ENCODE results near the gene ADAM10.

ADAM10 gene

GRCh38 chr15:58684036-58684710 is 65.3 kb downstream of the ADAM10 start:
- Histone ChIP-seq H3K4me3 (ENCODE audit: low read depth, low read length) (no peak overlapping the region), H3K27ac (ENCODE audit: extremely low read depth, low read depth, low read length) (no peak overlapping the region), H3K4me1 (ENCODE audit: control insufficient read depth, insufficient read depth, low read length) (0 out of 2 replicates have a peak, but pooled peaks cover 4% of the 10 kb centered on the region), H3K36me3 (ENCODE audit: control insufficient read depth in 2 of 2, insufficient read depth in 1 of 2, low read length in 2 of 2) (no peaks in the 10 kb centered on the region; a peak in 1 of 3 replicates), H3K9me3 (ENCODE audit: control insufficient read depth, insufficient read depth, low read depth, low read length) (no peaks in the 10 kb centered on the region)
- TF ChIP-seq ZNF398 (tag by site-specific recombination; IDR thresholded peaks at IDR 0.05) = no peak
- no peak for TF ChIP-seq ZNF223 (tag by site-specific recombination; IDR thresholded peaks at IDR 0.05)
- no peak for TF ChIP-seq TCF7L2 (IDR thresholded peaks at IDR 0.05; ENCODE audit: borderline replicate concordance, low read depth, low read length)
- TF ChIP-seq ZNF26 (tag by site-specific recombination; IDR thresholded peaks at IDR 0.05) = no peak
- TF ChIP-seq ZNF433 (tag by site-specific recombination; IDR thresholded peaks at IDR 0.05; ENCODE audit: low read depth) = no peak
- no peak for TF ChIP-seq ZNF175 (tag by site-specific recombination; IDR thresholded peaks at IDR 0.05)
- CTCF ChIA-PET = no interaction called here
- POLR2A ChIA-PET = no interaction called here

- ChIA-PET CTCF (interaction anchor here (0.5 kb wide), 1 partner anchor 57 kb away, joined by 3 read pairs; no protein-coding TSS in a partner anchor), POLR2A (no interaction called here)
- H3K36me3 ChIP-seq (ENCODE audit: control insufficient read depth in 2 of 2, insufficient read depth in 1 of 2, low read length in 2 of 2) = no peaks in the 10 kb centered on the region; a peak in 1 of 3 replicates
- H3K4me1 ChIP-seq (ENCODE audit: control insufficient read depth, insufficient read depth, low read length) = 0 out of 2 replicates have a peak, but pooled peaks cover 4% of the 10 kb centered on the region
- H3K9me3 ChIP-seq (ENCODE audit: control insufficient read depth, insufficient read depth, low read depth, low read length) = no peaks in the 10 kb centered on the region
- no peak overlapping the region for H3K4me3 ChIP-seq (ENCODE audit: low read depth, low read length)
- TF ChIP-seq ZNF398 (tag by site-specific recombination; IDR thresholded peaks at IDR 0.05) (no peak), ZFP37 (tag by site-specific recombination; IDR thresholded peaks at IDR 0.05) (no peak), GLIS2 (tag by site-specific recombination; IDR thresholded peaks at IDR 0.05) (no peak), ZNF791 (tag by site-specific recombination; IDR thresholded peaks at IDR 0.05) (no peak), ZNF76 (tag by site-specific recombination; IDR thresholded peaks at IDR 0.05; ENCODE audit: borderline replicate concordance, low read depth) (no peak), ZNF266 (tag by site-specific recombination; IDR thresholded peaks at IDR 0.05; ENCODE audit: low read depth) (no peak), BCL11A (tag by site-specific recombination; IDR thresholded peaks at IDR 0.05; ENCODE audit: low read depth) (no peak), RBAK (tag by site-specific recombination; IDR thresholded peaks at IDR 0.05) (no peak), ZBTB44 (tag by site-specific recombination; IDR thresholded peaks at IDR 0.05) (no peak), ZFP41 (tag by site-specific recombination; IDR thresholded peaks at IDR 0.05; ENCODE audit: borderline replicate concordance) (no peak), GFI1B (tag by site-specific recombination; IDR thresholded peaks at IDR 0.05) (no peak), ZBTB1 (tag by site-specific recombination; IDR thresholded peaks at IDR 0.05) (no peak), ZNF394 (tag by site-specific recombination; IDR thresholded peaks at IDR 0.05; ENCODE audit: borderline replicate concordance) (no peak), ZNF513 (tag by site-specific recombination; IDR thresholded peaks at IDR 0.05) (no peak), ZNF747 (tag by site-specific recombination; IDR thresholded peaks at IDR 0.05) (no peak), ZNF175 (tag by site-specific recombination; IDR thresholded peaks at IDR 0.05) (no peak)
- no peak overlapping the region for H3K27ac ChIP-seq (ENCODE audit: extremely low read depth, low read depth, low read length)
Measured at GRCh38 chr15:58682234-58682633, 67.3 kb downstream of the ADAM10 start.

Measured in HEK293 (cell line).